Fibroblast of the conjunctiva (primary cell): Measurements from ENCODE around the gene CORO1C.
A peak's percentile ranks its signal among the peaks of the same experiment; 100 is the strongest.
"Not testable (repeated sequence)": the region's sequence is repeated elsewhere in the genome, so short reads cannot be mapped to it uniquely, and the experiment has no call there.

Source experiments
- DNase-seq: peaks from one replicate; pipeline ENCODE4 v3.0.0-alpha.2; 2010; ENCODE audit warnings: low read depth

The CORO1C gene

GRCh38 chr12:108633081-108633533, 98.2 kb downstream of the CORO1C start:
- DNase-seq = no peak

DNA sequence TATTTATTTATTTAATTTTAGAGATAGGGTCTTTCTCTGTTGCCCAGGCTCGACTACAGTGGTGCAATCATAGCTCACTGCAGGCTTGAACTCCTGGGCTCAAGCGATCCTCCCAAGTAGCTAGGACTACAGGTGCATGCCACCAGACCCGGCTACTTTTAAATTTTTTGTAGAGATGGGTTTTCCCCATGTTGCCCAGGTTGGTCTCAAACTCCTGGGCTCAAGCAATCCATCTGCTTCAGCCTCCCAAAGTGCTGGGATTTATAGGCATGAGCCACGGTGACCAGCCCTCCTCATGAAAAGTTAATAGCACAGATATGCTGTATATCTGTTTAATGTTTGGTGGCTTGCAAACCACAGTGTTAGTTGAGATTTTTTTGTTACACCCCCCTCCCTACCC, 100.1 kb downstream of the CORO1C start:
- not testable (repeated sequence) for DNase-seq

DNA sequence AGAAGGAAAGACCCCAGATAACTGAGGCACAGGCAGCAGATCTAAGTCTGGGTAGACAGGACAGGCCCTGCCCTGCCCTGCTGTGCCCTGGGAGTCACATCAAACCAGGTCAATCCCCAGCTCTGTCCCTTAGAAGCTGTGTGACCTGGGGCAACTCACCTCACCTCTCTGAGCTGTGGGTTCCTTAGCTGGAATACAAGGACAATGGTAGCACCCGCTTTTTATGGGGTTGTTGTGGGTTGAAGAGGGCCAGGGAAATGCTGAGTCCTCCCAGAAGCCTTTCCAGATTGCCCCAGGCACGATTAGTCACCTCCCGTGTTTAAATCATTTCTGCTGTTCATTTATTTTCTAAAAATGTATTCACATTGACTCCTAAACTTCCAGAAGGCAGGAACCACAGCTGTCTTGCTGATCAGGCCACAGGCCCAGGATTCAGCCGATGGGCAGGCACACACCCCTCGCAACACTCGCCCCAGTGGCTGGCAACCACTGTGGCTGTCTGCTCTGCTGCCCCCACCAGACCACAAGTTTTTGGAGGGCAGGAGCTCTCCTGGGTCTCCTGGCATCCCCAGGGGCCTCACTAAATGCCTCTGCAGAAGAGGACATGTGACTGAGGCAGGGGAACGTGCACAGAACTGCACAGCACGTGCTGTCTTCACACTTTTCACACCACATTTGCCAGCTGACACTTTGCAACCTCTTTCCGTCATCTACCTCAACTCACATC, 100.7 kb downstream of the CORO1C start:
- DNase-seq = no peak

GRCh38 chr12:108629824-108630476, 101.4 kb downstream of the CORO1C start:
- no peak for DNase-seq

DNA sequence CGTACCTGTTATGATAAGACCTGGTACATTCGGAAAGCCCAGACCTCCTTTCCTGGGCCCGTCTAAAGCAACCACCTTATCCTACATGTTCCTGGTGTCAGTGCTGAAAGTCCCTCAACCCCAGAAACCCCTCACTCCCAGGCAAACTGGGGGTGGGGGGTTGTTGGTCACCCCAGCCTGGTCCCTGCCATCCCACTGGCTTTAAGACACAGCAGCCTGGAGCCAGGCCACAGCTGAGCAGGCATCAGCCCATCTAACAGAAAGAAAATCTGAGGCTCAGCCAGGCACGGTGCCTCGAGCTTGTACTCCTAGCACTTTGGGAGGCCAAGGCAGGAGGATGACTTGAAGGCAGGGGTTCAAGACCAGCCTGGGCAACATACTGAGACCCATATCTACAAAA, 102.2 kb downstream of the CORO1C start:
- no peak for DNase-seq

DNA sequence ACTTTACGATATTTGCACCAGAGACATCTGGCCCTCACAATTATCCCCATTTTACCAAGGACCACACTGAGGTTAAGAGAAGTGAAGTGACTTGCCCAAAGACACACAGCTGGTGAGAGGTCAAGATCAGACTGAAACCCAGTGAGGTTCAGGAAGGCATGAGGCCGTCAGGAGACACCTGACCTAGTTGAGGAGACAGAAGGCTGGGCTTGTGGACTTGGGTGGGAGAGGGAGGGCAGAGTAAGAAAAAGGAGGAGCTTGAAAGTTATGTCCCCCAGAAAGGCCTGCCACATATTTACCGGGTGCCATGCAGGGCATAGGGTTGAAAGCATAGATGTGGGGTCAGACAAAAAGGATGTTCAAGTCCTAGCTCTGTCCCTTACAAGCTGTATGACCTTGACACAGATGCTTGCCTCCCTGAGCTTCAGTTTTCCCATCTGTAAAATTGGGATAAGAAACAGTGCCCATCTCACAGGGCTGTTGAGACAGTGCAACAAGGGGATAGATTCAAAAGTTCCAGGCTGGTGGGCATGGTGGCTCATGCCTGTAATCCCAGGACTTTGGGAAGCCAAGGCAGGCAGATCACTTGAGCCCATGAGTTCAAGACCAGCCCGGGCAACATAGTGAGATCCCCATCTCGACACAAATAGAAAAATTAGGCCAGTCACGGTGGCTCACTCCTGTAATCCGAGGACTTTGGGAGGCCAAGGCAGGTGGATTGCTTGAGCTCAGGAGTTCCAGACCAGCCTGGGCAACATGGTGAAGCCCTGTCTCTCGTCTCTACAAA, 104.0 kb downstream of the CORO1C start:
- no peak for DNase-seq

- no peak for DNase-seq
Observed at GRCh38 chr12:108625228-108625627, 106.1 kb downstream of the CORO1C start.

DNA sequence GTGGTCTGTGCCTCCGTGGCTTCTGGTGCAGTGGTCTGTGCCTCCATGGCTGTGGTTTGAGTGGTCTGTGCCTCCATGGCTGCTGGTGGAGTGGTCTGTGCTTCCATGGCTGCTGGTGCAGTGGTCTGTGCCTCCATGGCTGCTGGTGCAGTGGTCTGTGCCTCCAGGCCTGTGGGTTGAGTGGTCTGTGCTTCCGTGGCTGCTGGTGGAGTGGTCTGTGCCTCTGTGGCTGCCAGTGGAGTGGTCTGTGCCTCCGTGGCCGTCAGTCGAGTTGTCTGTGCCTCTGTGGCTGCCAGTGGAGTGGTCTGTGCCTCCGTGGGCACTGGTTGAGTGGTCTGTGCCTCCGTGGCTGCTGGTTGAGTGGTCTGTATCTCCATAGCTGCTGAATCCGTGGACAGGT, 107.7 kb downstream of the CORO1C start:
- no peak for DNase-seq

- DNase-seq = no peak
Observed at GRCh38 chr12:108622921-108623514, 108.3 kb downstream of the CORO1C start.

DNA sequence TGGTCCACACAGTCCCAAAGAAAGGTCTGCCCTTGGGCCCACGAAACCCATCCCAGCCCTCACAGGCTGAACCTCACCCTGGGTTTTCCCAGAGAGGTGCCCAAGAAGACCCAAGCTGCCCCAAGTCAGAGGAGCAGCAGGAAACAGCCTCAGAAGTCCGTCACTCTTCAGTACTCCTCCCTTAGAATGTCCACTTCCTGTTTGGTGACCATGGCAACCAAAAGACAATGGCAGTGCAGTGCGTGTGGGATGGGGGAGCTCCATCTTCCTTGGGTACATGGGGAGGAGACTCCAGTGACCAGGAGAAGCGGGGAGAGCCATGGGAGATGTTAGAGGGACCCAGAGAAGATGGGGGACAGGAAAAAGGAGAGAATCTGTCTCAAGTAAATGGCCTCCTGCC, 108.9 kb downstream of the CORO1C start:
- no peak for DNase-seq

- DNase-seq = no peak
Observed at GRCh38 chr12:108621161-108621560, 110.2 kb downstream of the CORO1C start.

DNA sequence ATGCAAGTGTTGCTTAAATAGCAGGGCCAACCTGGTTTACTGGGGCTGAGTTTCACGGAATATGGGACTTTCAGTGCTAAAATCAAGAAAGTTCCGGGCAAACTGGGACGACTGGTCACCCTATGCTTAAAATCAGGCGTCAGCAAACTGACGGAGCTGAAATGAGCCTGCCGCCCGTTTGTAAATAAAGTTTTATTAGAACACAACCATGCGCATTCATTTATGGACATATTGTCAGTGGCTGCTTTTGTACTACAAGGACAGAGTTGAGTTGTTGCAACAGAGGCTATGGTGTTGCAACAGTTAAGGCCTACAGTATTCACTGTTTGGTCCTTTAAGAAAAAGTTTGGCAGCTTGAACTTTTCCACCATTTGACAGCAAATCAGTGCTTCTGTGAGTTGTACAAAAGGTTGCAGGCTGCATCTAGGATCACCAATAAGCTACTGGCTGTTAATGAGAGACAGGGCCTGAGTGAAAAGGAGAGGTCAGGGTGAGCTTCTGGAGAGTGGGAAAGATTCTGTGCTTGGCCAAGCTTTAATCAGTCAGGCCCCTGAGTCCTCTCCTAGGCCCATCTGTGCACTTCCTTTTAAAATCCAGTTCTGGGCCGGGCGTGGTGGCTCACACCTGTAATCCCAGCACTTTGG, 111.0 kb downstream of the CORO1C start:
- peak; percentile 82 for DNase-seq

DNA sequence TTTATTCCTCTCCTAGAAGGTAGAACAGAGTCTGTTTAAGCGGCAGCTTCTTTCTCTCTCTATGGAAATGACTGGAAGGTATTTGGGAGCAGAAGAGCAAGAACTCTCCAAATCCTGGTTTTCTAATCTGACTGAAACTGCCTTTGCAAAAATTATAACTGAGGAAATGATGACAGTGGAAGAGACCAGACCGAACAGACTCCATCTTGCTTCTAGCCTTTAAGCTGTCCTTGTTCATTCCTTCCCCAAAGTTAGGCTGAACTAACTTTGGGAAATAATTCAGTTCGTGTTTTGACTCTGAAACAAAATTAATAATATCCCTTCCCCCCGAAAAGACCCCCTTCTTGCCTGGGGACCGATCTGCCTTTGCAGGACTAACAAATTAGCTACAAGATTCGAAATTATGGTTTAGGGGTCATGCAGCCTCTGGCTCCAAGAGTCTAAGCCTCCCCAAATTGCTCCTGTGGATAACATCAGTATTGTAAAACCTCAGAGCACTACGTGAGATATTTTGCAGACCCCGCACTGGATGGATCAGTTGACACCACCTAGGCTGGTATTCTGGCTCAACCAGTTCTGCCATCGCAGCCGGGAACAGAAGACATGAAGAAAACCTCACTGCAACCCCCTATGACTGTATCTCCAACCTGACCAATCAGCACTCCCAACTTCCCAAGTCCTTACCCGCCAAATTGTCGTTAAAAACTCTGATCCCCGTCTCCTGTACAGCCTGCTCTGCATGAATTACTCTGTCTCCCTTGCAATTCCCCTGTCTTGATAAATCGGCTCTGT, 111.8 kb downstream of the CORO1C start:
- DNase-seq = no peak

DNA sequence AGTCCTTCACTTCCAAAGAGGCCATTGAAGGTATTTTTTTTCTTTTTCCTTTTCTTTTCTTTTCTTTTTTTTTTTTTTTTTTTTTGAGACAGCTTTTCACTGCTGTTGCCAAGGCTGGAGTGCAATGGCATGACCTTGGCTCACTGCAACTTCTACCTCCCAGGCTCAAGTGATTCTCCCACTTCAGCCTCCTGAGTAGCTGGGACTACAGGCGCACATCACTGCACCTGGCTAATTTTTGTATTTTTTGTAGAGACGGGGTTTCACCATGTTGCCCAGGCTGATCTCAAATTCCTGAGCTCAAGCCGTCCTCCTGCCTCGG, 112.4 kb downstream of the CORO1C start:
- DNase-seq = not testable (repeated sequence)

GRCh38 chr12:108618079-108618952, 113.0 kb downstream of the CORO1C start:
- DNase-seq = peak; percentile 71

DNA sequence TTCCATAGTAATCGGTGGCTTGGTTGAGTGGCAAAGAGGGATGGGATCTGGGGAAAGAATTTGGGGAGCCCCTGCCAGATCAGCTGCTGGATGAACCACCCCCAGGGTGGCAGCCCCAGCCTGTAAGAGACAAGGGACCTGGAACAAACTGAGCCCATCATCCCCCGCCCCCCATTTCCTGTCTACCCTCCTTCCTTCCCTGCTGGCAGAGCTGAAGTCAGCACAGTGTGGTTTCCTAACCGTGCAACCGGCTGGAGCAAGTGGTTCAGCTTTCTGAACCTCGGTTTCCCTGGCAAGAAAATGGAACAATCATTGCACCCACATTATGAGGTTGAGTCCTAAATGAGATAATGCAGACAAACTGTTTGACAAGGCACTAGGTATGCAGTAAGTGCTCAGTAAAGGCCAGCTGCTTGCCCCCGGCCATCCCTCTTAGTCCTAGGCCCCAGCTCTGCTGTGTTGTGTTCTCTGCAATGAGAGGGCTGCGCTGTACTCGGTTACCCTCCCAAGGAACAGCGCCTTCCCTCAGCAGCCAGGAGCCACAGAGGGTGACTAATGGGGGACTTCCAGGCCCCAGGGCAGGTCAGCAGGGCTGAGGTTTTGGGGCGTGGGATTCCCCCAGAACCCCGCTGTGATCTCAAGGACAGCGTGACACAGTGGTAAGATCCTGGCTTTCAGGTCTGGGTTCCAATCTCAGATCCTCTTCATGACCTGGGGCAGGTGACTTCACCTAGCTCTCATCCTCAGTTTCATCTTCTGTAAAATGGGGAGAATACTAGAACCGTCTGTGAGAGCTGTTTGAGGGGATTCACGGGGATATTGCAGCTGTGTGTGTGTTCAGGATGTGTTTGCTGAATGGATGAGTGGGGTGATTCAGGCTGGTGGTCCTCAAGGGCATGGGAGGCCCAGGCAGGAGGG, 114.1 kb downstream of the CORO1C start:
- no peak for DNase-seq

GRCh38 chr12:108616359-108616758, 115.0 kb downstream of the CORO1C start:
- DNase-seq = no peak

- DNase-seq = no peak
Observed at GRCh38 chr12:108615918-108616317, 115.4 kb downstream of the CORO1C start.

- DNase-seq = no peak
Observed at GRCh38 chr12:108614639-108615038, 116.7 kb downstream of the CORO1C start.
